DMS53 treated with DMSO at 0.1 percent for 48 hours (cell line): ENCODE measurements around the gene KCTD3.

ENCODE experiments used
- DNase-seq: peaks from one replicate; lab custom pipeline; 2025; ENCODE audit not compliant: unreplicated experiment; lab: John Stamatoyannopoulos, UW

Gene KCTD3

DNA sequence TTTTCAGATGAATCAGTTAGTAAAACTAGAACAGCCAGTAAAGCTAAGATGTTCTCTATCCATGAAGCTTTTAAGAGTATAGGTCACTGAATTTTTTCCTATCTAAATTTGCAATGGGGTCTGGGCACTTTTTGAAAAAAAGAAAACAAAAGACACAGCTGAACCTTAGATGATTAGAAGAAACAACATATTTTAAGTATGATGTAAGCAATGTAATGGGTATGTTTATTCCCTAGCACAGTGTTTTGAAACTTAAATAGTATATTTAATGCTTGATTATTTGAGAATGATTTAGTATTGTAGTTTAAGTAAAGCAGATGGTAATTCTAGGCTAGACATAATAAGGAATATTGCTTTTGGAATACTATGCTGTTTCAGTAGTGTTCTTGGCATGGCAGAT is 36.2 kb downstream of the KCTD3 start:
- no peak for DNase-seq

DNA sequence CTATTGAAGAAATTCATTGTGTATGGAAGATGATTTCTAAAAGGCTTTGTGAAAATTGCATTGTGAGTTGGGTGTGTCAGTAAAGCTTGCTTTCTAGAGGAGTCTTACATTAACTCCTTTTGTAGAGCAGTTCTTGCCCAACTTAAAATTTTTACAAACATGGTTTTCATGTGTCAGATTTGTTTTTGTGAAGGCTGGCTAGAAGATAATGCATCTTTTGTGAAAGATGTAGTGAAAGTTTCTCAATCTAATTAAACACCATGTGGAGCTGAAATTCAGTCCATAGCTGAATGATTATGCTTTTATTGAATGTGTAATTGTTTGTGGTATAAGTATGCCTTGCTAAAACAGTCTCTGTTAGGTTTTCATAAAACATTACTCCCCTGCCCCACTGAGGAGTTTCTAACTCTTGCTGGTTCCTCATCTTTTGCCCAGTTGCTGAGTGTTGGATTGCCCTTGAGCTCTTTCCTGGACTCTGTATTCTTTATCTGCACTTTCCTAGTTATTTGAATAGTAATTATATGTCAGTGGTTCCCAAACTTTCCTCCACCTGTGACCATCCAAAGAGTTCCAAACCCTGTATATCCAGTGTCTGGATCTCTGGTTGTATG is 38.0 kb downstream of the KCTD3 start:
- DNase-seq = no peak

DNA sequence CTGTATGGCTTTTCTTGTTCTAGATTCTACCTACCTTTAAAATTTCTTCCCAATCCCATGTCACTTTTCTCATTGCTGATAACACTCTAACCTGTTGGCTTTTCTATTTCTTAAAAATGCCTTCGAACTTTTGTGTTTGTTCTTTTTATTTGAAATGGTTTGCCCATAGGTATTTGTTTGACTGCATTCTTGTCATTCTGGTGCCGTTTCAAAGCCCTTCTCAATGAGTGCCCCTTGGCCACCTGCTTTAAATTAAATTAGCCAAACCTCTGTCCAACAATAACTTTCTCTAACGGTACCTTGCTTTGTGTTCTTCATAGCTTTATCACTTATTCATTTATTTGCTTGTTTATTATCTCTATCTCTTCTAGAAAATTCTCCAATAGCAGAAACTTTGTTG is 38.9 kb downstream of the KCTD3 start:
- no peak for DNase-seq

DNA sequence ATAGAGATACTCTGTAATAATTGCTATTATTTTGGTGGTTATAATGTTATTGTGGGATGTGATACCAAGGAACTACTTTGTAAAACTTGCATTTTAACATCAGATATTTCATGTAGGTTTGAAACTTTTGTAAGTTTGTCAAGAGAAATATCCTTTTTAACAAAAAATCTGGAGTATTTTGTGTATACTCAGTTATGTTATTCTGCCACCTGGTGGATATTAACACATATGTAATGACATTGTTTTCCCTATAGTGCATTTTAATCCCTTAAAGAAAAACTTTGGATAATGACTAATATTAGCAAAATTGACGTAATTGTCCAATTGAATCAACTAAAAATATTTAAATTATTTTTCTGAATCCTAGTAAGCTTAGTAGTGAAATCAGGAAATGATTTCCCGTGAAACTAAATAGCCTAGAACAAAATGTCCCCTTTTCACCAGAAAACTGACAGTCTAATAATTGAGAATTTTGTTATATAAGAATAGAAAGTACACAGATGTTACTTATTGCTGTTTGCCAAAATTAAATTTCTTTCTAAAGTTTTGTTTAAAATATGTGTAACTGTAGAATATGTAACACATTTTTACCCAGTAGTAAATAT is 39.6 kb downstream of the KCTD3 start:
- no peak for DNase-seq

DNA sequence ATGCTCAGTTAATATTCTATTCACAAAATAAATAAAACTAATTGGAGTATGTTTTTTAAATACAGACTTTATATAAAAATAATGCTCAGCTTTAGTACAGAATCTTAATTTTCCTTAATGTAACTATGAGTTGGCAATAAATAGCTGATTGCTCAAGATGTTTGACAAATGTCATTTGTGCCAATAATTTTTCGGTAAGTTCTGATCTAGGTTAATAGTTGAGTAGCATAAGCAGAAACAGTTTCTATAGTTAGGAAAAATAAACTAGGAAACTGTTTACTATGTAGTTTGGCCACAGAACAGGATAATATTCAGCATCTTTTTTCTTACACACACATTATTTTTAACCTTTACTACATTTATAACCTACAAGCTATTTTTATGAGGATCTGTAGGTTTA is 40.3 kb downstream of the KCTD3 start:
- DNase-seq = no peak

DNA sequence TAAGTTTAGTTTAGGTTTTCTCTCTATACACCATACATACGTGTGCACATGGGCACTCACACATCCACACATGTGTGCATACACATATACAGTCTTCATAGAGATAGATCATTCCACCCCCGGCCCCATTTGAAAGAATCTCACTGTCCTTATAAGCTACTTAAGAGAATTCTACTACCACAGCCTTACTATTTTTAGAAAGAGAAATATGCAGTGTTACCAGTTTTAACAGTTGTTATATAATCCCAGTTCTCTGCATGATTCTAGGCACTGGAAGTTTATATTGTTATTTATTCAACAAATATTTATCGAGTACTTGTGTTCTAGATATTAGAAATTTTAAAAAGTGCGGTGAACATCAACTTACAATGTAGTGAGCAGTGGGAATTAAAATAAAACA is 41.5 kb downstream of the KCTD3 start:
- DNase-seq = no peak

DNA sequence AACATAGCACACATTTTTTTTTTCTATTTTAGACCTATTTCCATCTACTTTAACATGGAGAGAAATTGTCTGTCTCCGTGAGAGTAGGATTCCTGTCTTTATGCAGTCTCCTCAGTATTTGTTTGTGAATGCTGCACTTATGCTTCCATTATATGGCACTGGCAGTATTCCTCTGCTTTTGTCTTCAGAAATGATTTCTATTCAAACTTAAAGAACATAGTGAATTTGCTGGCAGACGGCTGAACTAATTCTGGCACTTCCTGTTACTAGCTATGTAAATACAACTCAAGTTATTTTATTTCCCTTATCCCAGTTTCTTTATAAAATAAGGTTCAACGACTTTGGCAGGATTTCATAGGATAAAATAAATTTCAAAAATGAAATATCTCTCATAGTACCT is 45.3 kb downstream of the KCTD3 start:
- DNase-seq = no peak

DNA sequence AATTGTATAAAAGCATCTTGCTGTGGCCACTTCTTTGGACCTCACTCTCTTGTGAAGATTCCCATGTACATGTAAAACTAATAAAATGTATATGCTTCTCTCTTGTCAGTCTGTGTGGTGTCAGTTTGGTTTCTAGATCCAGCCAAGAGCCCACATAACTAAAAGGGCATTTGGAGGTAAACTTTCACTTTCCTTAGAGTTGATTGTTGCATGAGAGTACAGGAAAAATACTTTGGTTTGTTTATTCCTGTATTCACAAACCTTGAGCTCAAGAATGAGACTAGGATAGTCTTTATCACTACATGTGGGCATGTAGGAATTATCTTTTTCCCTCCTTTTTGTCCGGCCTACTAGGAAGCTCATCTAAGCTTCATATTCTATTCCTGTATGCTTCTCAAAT is 50.9 kb downstream of the KCTD3 start:
- no peak for DNase-seq

DNA sequence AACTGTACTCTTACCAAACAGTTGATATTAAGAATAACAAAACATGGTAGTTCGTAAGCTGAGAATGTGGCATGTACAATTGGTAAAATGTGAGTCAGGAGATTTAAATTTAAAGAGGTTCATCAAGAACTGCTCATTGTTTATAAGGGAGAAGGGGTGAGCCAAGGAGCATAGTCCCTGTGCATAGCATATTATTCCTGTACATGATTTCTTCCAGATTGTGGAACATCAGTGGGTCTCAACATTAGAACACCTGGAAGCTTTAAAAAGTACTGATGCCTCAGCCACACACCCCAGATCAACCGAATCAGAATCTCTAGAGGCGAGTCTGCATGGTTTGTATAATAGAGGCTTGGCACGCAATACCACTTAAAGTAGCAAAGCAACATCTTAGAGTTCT is 56.1 kb downstream of the KCTD3 start:
- no peak for DNase-seq

DNA sequence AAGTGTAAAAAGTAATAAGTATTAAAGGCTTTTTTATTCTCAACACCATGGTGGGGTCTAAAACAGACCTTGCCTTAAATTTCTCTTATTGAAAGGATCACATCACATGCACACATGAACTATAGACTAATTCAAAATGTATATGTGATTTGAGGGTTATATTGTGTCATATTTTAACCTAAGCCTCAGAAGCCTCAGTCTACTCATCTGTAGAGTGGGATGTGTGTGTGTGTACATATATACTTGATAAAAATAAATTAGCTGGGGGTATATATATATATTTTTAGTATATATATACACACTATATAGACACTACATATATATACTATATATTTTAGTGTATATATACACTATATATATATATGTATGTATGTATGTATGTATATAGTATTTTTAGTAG is 58.8 kb downstream of the KCTD3 start:
- no peak for DNase-seq

DNA sequence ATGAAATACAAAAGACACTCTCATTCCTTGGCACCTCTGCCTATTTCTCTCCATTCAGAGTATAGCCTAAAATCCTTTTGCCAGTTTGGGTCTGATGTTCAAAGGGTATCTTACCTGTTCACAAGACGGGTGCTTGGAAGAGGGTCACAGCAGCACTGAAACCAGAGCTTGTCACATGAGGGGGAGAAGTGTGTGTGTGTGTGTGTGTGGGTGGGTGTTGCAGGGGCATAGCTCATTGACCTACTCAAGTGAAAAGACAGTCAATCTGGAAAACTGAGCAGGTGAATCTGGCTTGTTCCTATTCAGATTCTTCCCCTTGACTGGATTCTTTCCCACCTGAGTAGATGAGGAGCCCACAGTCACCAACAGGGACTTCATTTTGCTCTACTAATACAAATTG is 63.9 kb downstream of the KCTD3 start:
- no peak for DNase-seq

DNA sequence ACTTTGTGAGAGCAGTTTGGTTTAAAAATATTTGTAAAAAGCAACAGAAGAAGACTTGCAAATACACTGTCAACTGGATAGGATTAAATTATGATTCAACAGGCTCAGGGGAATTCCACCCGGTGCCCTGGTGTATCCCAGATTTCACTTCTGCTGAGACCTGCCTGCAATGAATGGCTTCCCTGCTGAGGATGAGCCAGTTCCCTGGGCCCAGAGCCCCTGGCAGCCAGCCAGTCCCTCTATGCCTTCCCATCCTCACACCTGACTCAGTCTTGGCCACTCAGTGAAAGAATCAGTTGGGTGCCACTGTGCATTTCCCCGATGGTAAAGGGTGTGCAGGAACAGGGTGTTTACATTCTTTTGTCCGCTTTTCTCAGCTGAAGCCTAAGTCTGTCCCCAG is 64.4 kb downstream of the KCTD3 start:
- no peak for DNase-seq

DNA sequence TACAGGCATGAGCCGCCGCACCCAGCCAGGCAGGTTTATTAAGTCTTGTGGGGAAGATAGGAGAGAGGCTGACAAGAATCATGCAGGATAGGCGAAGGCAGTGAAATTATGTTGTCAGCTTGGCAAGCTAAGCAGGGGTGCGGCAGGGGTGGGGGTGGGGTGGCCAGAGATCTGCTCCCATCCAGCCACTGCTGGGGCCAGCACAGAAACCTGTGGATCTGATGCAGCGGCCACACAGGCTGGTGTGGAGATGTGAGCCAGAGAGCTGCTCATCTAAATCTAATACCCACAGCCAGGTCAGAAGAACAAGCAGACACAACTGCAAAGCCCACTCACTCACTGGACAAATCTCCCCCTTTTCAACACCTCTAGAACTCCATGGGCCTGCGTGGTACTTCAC is 68.7 kb downstream of the KCTD3 start:
- no peak for DNase-seq

DNA sequence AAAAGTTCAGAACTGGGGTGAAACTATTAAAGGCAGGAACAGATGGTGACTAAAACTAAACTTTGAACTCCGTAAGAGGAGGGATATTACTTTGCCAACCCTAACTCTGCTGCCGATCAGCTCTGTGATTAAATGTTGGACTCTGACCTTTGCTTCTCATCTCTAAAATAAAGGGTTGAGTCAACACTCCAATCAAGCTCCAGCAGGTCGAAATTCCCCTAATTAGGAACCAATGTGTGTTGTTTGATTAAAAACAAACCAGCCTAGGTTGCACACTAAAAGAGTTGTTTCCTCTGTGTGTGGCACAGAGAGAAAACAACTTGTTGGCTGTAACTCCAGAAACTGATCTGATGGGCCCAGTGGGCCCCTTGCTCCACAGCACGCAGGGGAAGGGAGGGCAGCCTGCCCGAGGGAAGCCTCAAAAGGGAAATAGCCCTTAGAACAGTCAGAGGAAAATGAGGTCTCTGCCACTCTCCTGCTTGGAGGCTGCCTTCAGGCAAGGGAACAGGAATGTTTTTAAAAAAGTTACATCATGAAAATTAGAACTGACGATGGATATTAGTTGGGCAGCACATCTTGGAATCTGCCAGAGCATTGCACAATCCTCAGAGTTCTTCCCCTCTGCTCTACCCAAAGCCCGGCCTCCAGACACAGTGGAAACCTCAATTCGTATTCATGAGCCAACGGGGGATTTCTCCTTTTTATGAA is 69.3 kb downstream of the KCTD3 start:
- DNase-seq = no peak

DNA sequence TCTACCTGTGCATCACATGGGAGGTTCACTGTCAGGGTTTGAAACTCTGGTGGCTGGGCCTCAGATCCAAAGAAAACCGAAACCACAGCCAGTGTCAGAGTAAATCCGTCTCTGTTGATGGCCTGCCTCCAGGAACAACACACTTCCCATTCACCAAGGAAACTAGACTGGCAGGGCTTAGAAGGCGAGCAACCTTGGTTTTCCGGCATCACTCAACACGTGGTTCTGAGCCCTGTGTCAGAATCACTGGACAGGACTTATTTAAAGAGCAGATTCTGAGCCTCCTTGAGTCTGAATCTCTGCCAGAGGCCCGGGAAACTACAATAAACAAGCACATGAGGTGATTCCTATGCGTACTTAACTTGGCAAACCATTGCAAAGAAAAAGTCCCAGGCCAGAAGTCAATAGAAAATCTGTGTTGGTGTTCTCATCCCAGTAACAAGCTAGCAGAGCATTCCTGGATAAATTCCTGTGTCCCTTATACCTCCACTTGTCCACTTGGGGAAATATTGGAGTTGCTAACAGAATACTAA is 70.0 kb downstream of the KCTD3 start:
- DNase-seq = no peak

DNA sequence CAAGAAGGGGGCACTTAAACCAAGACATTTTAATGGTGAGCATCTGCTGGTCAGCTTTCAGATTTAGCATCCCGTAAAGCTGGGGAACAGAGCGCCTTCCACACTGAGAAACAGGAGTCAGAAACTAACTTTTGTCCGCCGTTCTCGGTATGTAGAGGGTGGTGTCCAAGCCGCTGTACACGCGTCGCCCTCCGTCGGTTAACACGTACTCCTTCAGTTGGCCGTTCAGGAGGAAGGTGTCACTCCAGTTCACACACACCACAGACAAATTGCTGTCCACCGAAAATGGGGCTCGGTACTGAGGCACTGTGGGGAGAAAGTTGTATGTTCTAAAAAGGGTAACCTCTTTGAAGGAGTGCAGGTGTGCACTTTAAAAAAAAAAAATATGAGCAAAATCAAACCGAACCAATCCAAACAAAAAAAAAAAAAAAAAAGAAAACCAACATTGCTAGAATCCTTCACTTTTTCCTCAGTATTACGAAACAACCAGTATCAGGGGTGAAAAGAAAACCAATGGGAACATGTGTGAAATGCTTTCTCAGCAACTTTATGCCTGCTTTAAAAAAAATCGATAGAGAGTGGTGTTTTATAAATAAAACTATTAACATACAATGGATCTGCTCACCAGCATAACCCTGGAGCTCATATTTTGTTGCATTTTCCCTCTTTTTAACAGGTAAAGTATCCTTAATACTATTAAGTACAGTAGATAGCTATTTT is 73.5 kb downstream of the KCTD3 start:
- no peak for DNase-seq

DNA sequence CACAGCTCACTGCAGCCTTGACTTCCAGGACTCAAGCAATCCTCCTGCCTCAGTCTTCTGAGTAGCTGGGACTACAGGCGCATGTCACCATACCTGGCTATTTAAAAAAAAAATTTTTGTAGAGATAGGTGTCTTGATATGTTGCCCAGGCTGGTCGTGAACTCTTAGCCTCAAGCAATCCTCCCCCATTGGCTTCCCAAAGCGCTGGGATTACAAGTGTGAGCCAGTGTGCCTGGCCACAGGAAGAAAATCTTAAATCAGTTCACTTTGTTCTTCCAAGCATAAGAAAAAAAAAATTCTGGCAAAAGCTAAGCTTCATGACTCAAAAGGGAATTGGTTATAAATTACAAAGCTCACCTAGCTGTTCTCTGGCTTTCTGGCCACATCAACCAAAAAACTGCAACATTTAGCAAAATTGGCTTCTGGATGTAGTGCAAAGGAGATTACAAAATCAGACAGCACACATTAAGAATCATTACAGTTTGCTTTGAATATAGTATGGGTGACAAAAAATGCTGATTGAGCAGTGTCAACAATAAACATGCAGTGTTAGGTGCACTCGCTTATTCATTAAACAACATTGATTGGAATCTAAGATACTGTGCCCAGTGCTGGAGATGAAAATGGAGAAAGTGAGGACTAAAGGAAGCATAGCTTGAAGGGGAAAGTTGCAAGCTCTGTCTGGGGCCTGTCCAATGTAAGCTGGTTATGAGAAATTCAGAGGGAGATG is 76.7 kb downstream of the KCTD3 start:
- DNase-seq = no peak

DNA sequence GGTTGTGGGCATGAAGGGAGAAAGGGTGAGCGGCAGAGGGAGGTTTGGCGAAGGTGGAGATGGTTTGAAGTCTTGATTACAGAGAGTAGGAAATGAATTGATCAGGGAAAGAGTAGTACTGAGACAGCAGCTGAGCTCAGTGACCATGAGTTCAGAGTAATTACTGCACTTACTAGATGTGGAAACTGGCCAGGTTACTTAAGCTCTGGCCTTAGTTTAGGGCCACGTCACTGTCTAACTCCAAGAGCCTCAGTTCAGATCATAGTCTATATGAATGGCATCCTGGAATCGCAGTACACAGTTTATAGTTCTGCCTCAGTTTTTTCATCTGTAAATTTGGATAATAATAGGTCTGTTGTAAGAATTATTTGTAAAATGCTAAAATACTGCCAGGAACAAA is 78.1 kb downstream of the KCTD3 start:
- DNase-seq = no peak

DNA sequence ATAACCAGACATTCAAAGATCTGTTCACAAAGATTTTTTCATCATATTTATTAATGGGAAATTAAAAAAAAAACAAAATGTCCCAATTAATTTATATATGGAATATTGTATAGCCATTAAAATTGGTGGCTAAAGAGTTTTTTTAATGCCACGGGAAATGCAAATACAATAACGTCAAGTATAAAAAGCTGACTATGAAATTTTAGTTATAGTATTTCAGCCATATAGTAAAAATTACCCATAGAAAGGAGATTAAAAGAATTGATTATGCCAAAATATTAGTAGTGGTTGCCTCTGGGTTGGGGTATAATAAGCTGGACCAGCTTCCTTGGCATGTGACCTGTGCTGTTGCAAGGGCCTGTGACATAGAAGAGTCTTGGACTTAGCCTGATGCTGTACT is 78.8 kb downstream of the KCTD3 start:
- no peak for DNase-seq

DNA sequence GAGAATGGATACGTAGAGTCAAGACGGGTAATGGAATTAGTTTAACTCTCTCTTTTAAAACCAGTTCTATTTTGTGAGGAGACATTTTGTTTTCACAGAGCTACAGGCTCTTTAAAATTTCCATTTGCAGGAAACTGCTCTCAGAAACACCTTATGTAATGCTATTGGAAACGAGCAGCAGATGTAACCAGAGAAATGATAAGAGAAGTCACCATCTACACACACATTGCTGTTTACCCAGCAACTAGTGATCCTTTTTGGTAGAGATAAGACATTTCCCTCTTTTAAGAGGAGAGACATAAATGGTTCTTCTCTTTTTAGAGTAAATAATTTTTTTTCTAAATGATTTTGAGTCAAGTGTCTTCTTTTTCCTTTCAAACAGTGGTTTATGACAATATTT is 80.6 kb downstream of the KCTD3 start:
- DNase-seq = no peak

DNA sequence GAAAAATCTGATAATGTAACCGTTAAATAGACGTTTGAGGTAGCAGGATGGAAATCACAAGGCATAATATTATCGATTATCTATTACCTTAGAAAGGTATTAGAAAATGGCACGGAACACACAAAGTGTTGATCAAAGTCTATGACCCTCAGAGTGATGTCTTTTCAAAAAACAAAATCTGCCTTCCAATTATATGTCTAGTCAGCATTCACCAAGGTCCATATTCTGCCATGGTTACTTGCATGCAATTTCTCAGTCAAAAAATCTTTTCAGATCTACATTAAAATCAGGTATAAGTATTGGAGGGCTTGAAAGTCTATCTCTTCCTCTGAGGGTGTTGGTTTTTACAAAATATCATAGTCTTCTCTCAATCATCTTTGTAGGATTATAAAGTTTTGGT is 81.9 kb downstream of the KCTD3 start:
- no peak for DNase-seq
